IMR-90 (cell line): ENCODE results near the gene RALGAPA2. TPM values are rescaled to one million over a fixed set of nuclear protein-coding genes. Genes with fewer than 3 reads are reported as not detected.

Experiments
- ATAC-seq: fragments of 200-7000 bp; cut with Tn5 transposase; 2 replicates; pipeline ENCODE4 v1.9.1; 2020; ENCODE audit warnings: low read depth, mild to moderate bottlenecking, moderate library complexity
- BruUV-seq: library from RNA; stranded (reverse); fragments of 400-500 nt; replicated peaks from 2 replicates; lab custom pipeline; 2021; lab: Mats Ljungman, UMichigan
- CTCF ChIA-PET: fragments of 300-600 bp; formaldehyde crosslinking; extraction: SDS; loops from one replicate; lab custom pipeline; 2021; ENCODE audit warnings: antibody characterized with exemption; lab: Yijun Ruan, JAX
- POLR2A ChIA-PET: fragments of 300-600 bp; sonication (Branson Sonifier 250); formaldehyde crosslinking; loops from one replicate; lab custom pipeline; 2022; ENCODE audit warnings: antibody characterized with exemption; ENCODE audit not compliant: unreplicated experiment; lab: Charles Lee
- DNase-seq: peaks from one replicate; pipeline ENCODE4 v3.0.0; 2013
- H2AFZ ChIP-seq: replicated peaks from 2 replicates; pipeline ENCODE3; 2013; ENCODE audit warnings: low read length, mild to moderate bottlenecking; ENCODE audit not compliant: poor library complexity
- H2AK5ac ChIP-seq: 2 replicates; pipeline ENCODE4 v1.6.1; 2013; ENCODE audit warnings: low read depth, low read length, inconsistent platforms
- H2AK9ac ChIP-seq: replicated peaks from 2 replicates; pipeline ENCODE3; 2013; ENCODE audit warnings: mild to moderate bottlenecking, low read depth, low read length, moderate library complexity; ENCODE audit not compliant: poor library complexity
- H2BK120ac ChIP-seq: 2 replicates; pipeline ENCODE4 v1.6.1; 2013; ENCODE audit warnings: low read depth, low read length, inconsistent platforms
- H2BK15ac ChIP-seq: 3 replicates; pipeline ENCODE4 v1.6.1; 2013; ENCODE audit warnings: low read depth, low read length, inconsistent platforms
- H2BK20ac ChIP-seq: 2 replicates; pipeline ENCODE4 v1.6.1; 2013; ENCODE audit warnings: low read depth, mild to moderate bottlenecking, inconsistent platforms, low read length, moderate library complexity
- H2BK5ac ChIP-seq: 2 replicates; pipeline ENCODE4 v1.6.1; 2013; ENCODE audit warnings: mild to moderate bottlenecking, low read depth, low read length, inconsistent platforms; ENCODE audit not compliant: poor library complexity, severe bottlenecking
- H3K14ac ChIP-seq: replicated peaks from 2 replicates; pipeline ENCODE4 v1.6.1; 2013; ENCODE audit warnings: low read depth, low read length, inconsistent platforms
- H3K18ac ChIP-seq: 2 replicates; pipeline ENCODE4 v1.6.1; 2013; ENCODE audit warnings: low read depth, low read length, control low read depth
- H3K23ac ChIP-seq: 2 replicates; pipeline ENCODE4 v1.6.1; 2013; ENCODE audit warnings: low read depth, low read length, inconsistent platforms
- H3K27ac ChIP-seq: 2 replicates; pipeline ENCODE4 v1.5.1; 2013; ENCODE audit warnings: mild to moderate bottlenecking, control low read depth, low read length; ENCODE audit not compliant: insufficient read depth
- H3K27me3 ChIP-seq: 2 replicates; pipeline ENCODE4 v1.6.1; 2013; ENCODE audit warnings: low read length; ENCODE audit not compliant: control insufficient read depth, insufficient read depth
- H3K36me3 ChIP-seq: 2 replicates; pipeline ENCODE4 v1.6.1; 2013; ENCODE audit warnings: low read length, mixed read lengths; ENCODE audit not compliant: control insufficient read depth, insufficient read depth
- H3K4ac ChIP-seq: 2 replicates; pipeline ENCODE4 v1.6.1; 2013; ENCODE audit warnings: low read depth, low read length, inconsistent platforms
- H3K4me1 ChIP-seq: 2 replicates; pipeline ENCODE4 v1.6.1; 2013; ENCODE audit warnings: low read length, mixed read lengths; ENCODE audit not compliant: control insufficient read depth, insufficient read depth
- H3K4me2 ChIP-seq: 2 replicates; pipeline ENCODE4 v1.6.1; 2013; ENCODE audit warnings: low read depth, mild to moderate bottlenecking, control low read depth, low read length, moderate library complexity
- H3K4me3 ChIP-seq: 2 replicates; pipeline ENCODE4 v1.5.1; 2013; ENCODE audit warnings: low read depth, mild to moderate bottlenecking, control low read depth, low read length, moderate library complexity; ENCODE audit not compliant: insufficient read depth
- H3K56ac ChIP-seq: 2 replicates; pipeline ENCODE4 v1.6.1; 2013; ENCODE audit warnings: low read length, inconsistent platforms; ENCODE audit not compliant: insufficient read depth; ENCODE audit errors: extremely low read depth
- H3K79me1 ChIP-seq, 2 experiments: 2 replicates each; pipeline ENCODE4 v1.6.1; 2013; ENCODE audit warnings: low read length in 2 of 2, inconsistent platforms in 1 of 2, low read depth in 1 of 2
- H3K9ac ChIP-seq: 2 replicates; pipeline ENCODE4 v1.6.1; 2013; ENCODE audit warnings: low read depth, low read length, control low read depth
- H3K9me1 ChIP-seq: 2 replicates; pipeline ENCODE4 v1.6.1; 2013; ENCODE audit warnings: low read length, inconsistent platforms; ENCODE audit not compliant: insufficient read depth
- H3K9me3 ChIP-seq: 2 replicates; pipeline ENCODE4 v1.6.1; 2013; ENCODE audit warnings: low read length; ENCODE audit not compliant: control insufficient read depth, insufficient read depth
- H4K20me1 ChIP-seq: 2 replicates; pipeline ENCODE4 v1.6.1; 2013; ENCODE audit warnings: low read length, inconsistent platforms; ENCODE audit not compliant: insufficient read depth
- H4K5ac ChIP-seq: 2 replicates; pipeline ENCODE4 v1.6.1; 2013; ENCODE audit warnings: mild to moderate bottlenecking, low read depth, low read length, control low read depth
- H4K8ac ChIP-seq, 2 experiments: 2 replicates each; pipeline ENCODE4 v1.6.1; 2013; ENCODE audit warnings: low read depth in 2 of 2, low read length in 2 of 2, control low read depth in 1 of 2, inconsistent platforms in 1 of 2
- H4K91ac ChIP-seq: 2 replicates; pipeline ENCODE4 v1.6.1; 2013; ENCODE audit warnings: low read depth, low read length, inconsistent platforms; ENCODE audit not compliant: insufficient read depth
- BHLHE40 ChIP-seq: fragments of 150-350 bp; IDR thresholded peaks from 2 replicates; pipeline ENCODE4 v1.6.1; 2016; ENCODE audit warnings: mild to moderate bottlenecking, low read depth, low read length
- CEBPB ChIP-seq: IDR thresholded peaks from 2 replicates; pipeline ENCODE4 v1.6.1; 2012; ENCODE audit warnings: low read depth, low read length, improper control_type of control experiment
- CHD1 ChIP-seq: IDR thresholded peaks from 2 replicates; pipeline ENCODE4 v1.6.1; 2012; ENCODE audit warnings: low read depth, low read length, improper control_type of control experiment
- ELK1 ChIP-seq: fragments of 150-350 bp; IDR thresholded peaks from 2 replicates; pipeline ENCODE4 v1.6.1; 2016; ENCODE audit warnings: low read depth, mild to moderate bottlenecking, low read length, moderate library complexity, borderline replicate concordance
- FOS ChIP-seq: fragments of 150-350 bp; IDR thresholded peaks from 2 replicates; pipeline ENCODE4 v1.6.1; 2016; ENCODE audit warnings: low read depth, low read length
- MAZ ChIP-seq: IDR thresholded peaks from 2 replicates; pipeline ENCODE4 v1.6.1; 2012; ENCODE audit warnings: low read depth, mild to moderate bottlenecking, low read length, improper control_type of control experiment, moderate library complexity, borderline replicate concordance
- NFE2L2 ChIP-seq: fragments of 150-350 bp; IDR thresholded peaks from 2 replicates; pipeline ENCODE4 v1.6.1; 2016; ENCODE audit warnings: low read depth, mild to moderate bottlenecking, low read length
- POLR2A ChIP-seq: IDR thresholded peaks from 2 replicates; pipeline ENCODE4 v1.6.1; 2012; ENCODE audit warnings: mild to moderate bottlenecking, low read depth, low read length
- SMC3 ChIP-seq: fragments of 150-350 bp; IDR thresholded peaks from 2 replicates; pipeline ENCODE4 v1.6.1; 2016; ENCODE audit warnings: low read depth, mild to moderate bottlenecking, antibody characterized with exemption, low read length, moderate library complexity
- WGBS, 2 experiments: methylation state at CpG; one replicate each; pipeline versions ENCODE4 v1.1.5 to v1.1.7; 2013; ENCODE audit warnings: missing lambda C conversion rate in 2 of 2; ENCODE audit not compliant: insufficient read length in 1 of 2; ENCODE audit errors: extremely low coverage in 2 of 2; 5-methylcytosine and 5-hydroxymethylcytosine counted together
- dilution Hi-C: fragments of 300-500 bp; cut with HindIII; formaldehyde crosslinking; loops from one replicate; pipeline ENCODE4 v1.14.3; 2018; ENCODE audit warnings: low sequenced_read_pairs; ENCODE audit not compliant: unreplicated experiment
- in situ Hi-C: fragments of 300-500 bp; cut with MboI; formaldehyde crosslinking; loops from 3 replicates; pipeline ENCODE4 v1.14.3; 2019; ENCODE audit warnings: low sequenced_read_pairs, inconsistent platforms, mixed read lengths
- intact Hi-C: fragments of 100-400 bp; cut with micrococcal nuclease; formaldehyde crosslinking; loops from 2 replicates; pipeline ENCODE4 v1.10.0; 2022
- polyA plus RNA-seq, 3 experiments: library from polyadenylated mRNA; depleted of rRNA; stranded (reverse); fragments of >200 nt; gene quantifications; 2 replicates each; pipeline ENCODE4 v1.2.3, GENCODE V29; 2012; ENCODE audit warnings: low replicate concordance in 1 of 3
- total RNA-seq: library from RNA; depleted of rRNA; stranded (reverse); fragments of >200 nt; gene quantifications from 2 replicates; pipeline ENCODE4 v1.2.3, GENCODE V29; 2012

Gene RALGAPA2
- total and polyA plus RNA-seq, 2 of the 4 experiments (the other 2 are of a cell fraction), result 1.3 to 3.9 TPM

DNA sequence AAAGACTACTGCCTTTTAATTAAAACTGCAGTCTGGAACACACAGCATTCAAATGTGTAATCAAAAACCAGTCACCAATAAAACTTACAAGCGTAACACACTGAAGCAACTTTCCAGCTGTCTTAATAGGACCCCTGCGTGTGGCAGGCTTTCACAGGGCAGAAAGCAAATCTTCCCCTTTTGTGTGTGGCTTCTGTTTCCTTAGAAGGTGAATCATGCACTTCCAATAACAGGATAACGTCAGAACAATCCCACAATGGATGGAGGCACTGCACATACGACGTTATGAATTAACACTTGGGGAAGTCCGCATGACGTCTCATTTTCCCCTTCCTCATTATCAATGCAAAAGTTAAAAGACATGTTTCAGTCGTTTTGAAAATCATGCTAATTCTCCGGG lies 299.7 kb downstream of the RALGAPA2 start:
- no peak for TF ChIP-seq CHD1
- no peak for TF ChIP-seq ELK1
- TF ChIP-seq BHLHE40, result no peak
- TF ChIP-seq MAZ, result no peak
- TF ChIP-seq CEBPB, result no peak
- no peak for TF ChIP-seq NFE2L2
- TF ChIP-seq FOS, result no peak
- TF ChIP-seq POLR2A, result no peak
- TF ChIP-seq SMC3, result no peak
- H3K27me3 ChIP-seq, result no peaks in the 10 kb centered on the region; the same call in 1 of the 2 replicates
- no peak overlapping the region for H3K9ac ChIP-seq
- H3K4me3 ChIP-seq, result no peak overlapping the region
- intact Hi-C loops (no loop called here), in situ Hi-C loops (no loop called here), dilution Hi-C loops (no loop called here)
- H3K14ac ChIP-seq, result no peak overlapping the region
- H3K27ac ChIP-seq, result no peak overlapping the region
- H4K5ac ChIP-seq, result no peak overlapping the region
- no peak for ATAC-seq
- no peak overlapping the region for H2BK20ac ChIP-seq
- H2AFZ ChIP-seq, result no peak overlapping the region
- no peak overlapping the region for H4K91ac ChIP-seq
- H3K4me1 ChIP-seq, result no peaks in the 10 kb centered on the region
- H3K56ac ChIP-seq, result no peak overlapping the region
- ChIA-PET POLR2A (no interaction called here), CTCF (interaction anchor here (0.6 kb wide), 1 partner anchor 34 kb away, joined by 3 read pairs; no protein-coding TSS in a partner anchor)
- H3K23ac ChIP-seq, result no peak overlapping the region
- H2AK5ac ChIP-seq, result no peak overlapping the region
- H2BK5ac ChIP-seq, result no peak overlapping the region
- H3K36me3 ChIP-seq, result no peaks in the 10 kb centered on the region
- H4K20me1 ChIP-seq, result no peaks in the 10 kb centered on the region
- H3K79me1 ChIP-seq, result no peaks in the 10 kb centered on the region
- no peaks in the 10 kb centered on the region; the same call in 1 of the 2 replicates for H3K9me1 ChIP-seq
- BruUV-seq, result no TSS peak
- no peak overlapping the region for H3K4ac ChIP-seq
- H3K4me2 ChIP-seq, result no peak overlapping the region
- no peak overlapping the region for H2AK9ac ChIP-seq
- H3K9me3 ChIP-seq, result no peaks in the 10 kb centered on the region
- H3K18ac ChIP-seq, result no peak overlapping the region
- 94% methylated on average over 3 of the region's 9 CpGs; no CpG with 5 or more reads in 1 of the 2 experiments for WGBS, 2 experiments
- H2BK15ac ChIP-seq, result no peak overlapping the region
- no peak overlapping the region for H4K8ac ChIP-seq
- no peak for DNase-seq
- H2BK120ac ChIP-seq, result no peak overlapping the region
